HCT116 (cell line): ENCODE results near the gene PIWIL4. TPM values are rescaled to one million over a fixed set of nuclear protein-coding genes. Genes with fewer than 3 reads are reported as not detected.

ENCODE experiments used
- ATAC-seq: fragments of 200-7000 bp; cut with Tn5 transposase; 2 replicates; pipeline ENCODE4 v1.9.1; 2020; ENCODE audit warnings: mild to moderate bottlenecking, moderate library complexity
- BruUV-seq: library from RNA; stranded (reverse); fragments of 400-500 nt; replicated peaks from 2 replicates; lab custom pipeline; 2021; lab: Mats Ljungman, UMichigan
- CTCF ChIA-PET: fragments of 300-600 bp; sonication (Branson Sonifier 250); formaldehyde crosslinking; loops from one replicate; lab custom pipeline; 2021; ENCODE audit warnings: antibody characterized with exemption; lab: Charles Lee
- POLR2A ChIA-PET: fragments of 300-600, 350-600 bp; sonication (Branson Sonifier 250); formaldehyde crosslinking; loops from one replicate; lab custom pipeline; 2021; ENCODE audit warnings: antibody characterized with exemption; lab: Charles Lee
- RAD21 ChIA-PET, 2 experiments: fragments of 300-600 bp; sonication (Branson Sonifier 250); formaldehyde crosslinking; loops; one replicate each; lab custom pipeline; 2023; ENCODE audit warnings: low total read pairs in 2 of 2; ENCODE audit not compliant: uncharacterized antibody in 2 of 2, unreplicated experiment in 2 of 2, low non-redundant PET in 1 of 2; lab: Charles Lee
- DNase-seq: peaks from one replicate; pipeline ENCODE4 v3.0.0-alpha.2; 2010; ENCODE audit warnings: low read depth, low spot score
- H2AFZ ChIP-seq: fragments of 200-600 bp; shearing (Covaris generic), sonication (generic); 2 replicates; pipeline ENCODE4 v1.6.1; 2017; ENCODE audit warnings: low read depth, mixed run types, mixed read lengths, antibody characterized with exemption, low read length; ENCODE audit not compliant: poor library complexity, severe bottlenecking
- H3K27ac ChIP-seq: 2 replicates; pipeline ENCODE4 v1.5.1; 2012; ENCODE audit warnings: low read depth, low read length
- H3K27me3 ChIP-seq: fragments of 200-600 bp; sonication (generic); 2 replicates; pipeline ENCODE4 v1.6.1; 2016; ENCODE audit warnings: mixed run types, low read length, mixed read lengths; ENCODE audit not compliant: insufficient read depth
- H3K36me3 ChIP-seq, 2 experiments: fragments of 200-500 bp in 1 of 2; fragments of 200-600 bp in 1 of 2; sonication (Bioruptor generic) in 1 of 2; sonication (generic) in 1 of 2; 2 replicates each; pipeline versions ENCODE4 v1.5.1 to v1.6.1; 2014 to 2016; ENCODE audit warnings: low read length in 2 of 2, inconsistent platforms in 1 of 2, mixed read lengths in 1 of 2, mixed run types in 1 of 2; ENCODE audit not compliant: insufficient read depth in 2 of 2, control insufficient read depth in 1 of 2
- H3K4me1 ChIP-seq, 2 experiments: fragments of 200-600 bp in 1 of 2; sonication (generic) in 1 of 2; 2 replicates each; pipeline versions ENCODE4 v1.5.1 to v1.6.1; 2012 to 2017; ENCODE audit warnings: low read length in 2 of 2, inconsistent platforms in 1 of 2, mild to moderate bottlenecking in 1 of 2, mixed read lengths in 1 of 2, mixed run types in 1 of 2, moderate library complexity in 1 of 2; ENCODE audit not compliant: insufficient read depth in 2 of 2, control insufficient read depth in 1 of 2
- H3K4me2 ChIP-seq: fragments of 200-600 bp; sonication (generic); 2 replicates; pipeline ENCODE4 v1.6.1; 2017; ENCODE audit warnings: mixed run types, low read length, mixed read lengths
- H3K4me3 ChIP-seq, 2 experiments: fragments of 200-600 bp in 1 of 2; sonication (generic) in 1 of 2; replicated peaks in 1 of 2; 2 replicates each; pipeline ENCODE4 v1.5.1; 2011 to 2016; ENCODE audit warnings: low read length in 2 of 2, control low read depth in 1 of 2, low read depth in 1 of 2, mild to moderate bottlenecking in 1 of 2, mixed read lengths in 1 of 2, mixed run types in 1 of 2
- H3K79me2 ChIP-seq: fragments of 200-600 bp; sonication (generic); 2 replicates; pipeline ENCODE4 v1.6.1; 2017; ENCODE audit warnings: mild to moderate bottlenecking, mixed run types, low read length, moderate library complexity, mixed read lengths; ENCODE audit not compliant: insufficient read depth
- H3K9ac ChIP-seq: fragments of 200-600 bp; sonication (generic); 2 replicates; pipeline ENCODE4 v1.6.1; 2016; ENCODE audit warnings: low read length, mixed read lengths
- H3K9me2 ChIP-seq: fragments of 200-600 bp; sonication (generic), shearing (Covaris generic); 2 replicates; pipeline ENCODE4 v1.6.1; 2017; ENCODE audit warnings: mixed run types, mild to moderate bottlenecking, moderate library complexity; ENCODE audit not compliant: insufficient read depth
- H3K9me3 ChIP-seq, 2 experiments: fragments of 200-500 bp in 1 of 2; fragments of 200-600 bp in 1 of 2; sonication (Bioruptor generic) in 1 of 2; sonication (generic) in 1 of 2; 2 replicates each; pipeline ENCODE4 v1.6.1; 2014 to 2017; ENCODE audit warnings: low read length in 2 of 2, mixed read lengths in 2 of 2, inconsistent platforms in 1 of 2, low read depth in 1 of 2, mild to moderate bottlenecking in 1 of 2, mixed run types in 1 of 2, moderate library complexity in 1 of 2; ENCODE audit not compliant: control insufficient read depth in 1 of 2, insufficient read depth in 1 of 2
- H4K20me1 ChIP-seq: fragments of 200-600 bp; sonication (generic), shearing (Covaris generic); 2 replicates; pipeline ENCODE4 v1.6.1; 2017; ENCODE audit warnings: mixed run types, mild to moderate bottlenecking, moderate library complexity; ENCODE audit not compliant: insufficient read depth
- CBX3 ChIP-seq: IDR thresholded peaks from 2 replicates; pipeline ENCODE4 v1.6.1; 2012; ENCODE audit warnings: low read depth
- CEBPB ChIP-seq: IDR thresholded peaks from 2 replicates; pipeline ENCODE4 v1.6.1; 2012; ENCODE audit warnings: low read depth
- EGR1 ChIP-seq: IDR thresholded peaks from 2 replicates; pipeline ENCODE4 v1.6.1; 2012; ENCODE audit warnings: low read depth
- ELF1 ChIP-seq: IDR thresholded peaks from 2 replicates; pipeline ENCODE4 v1.6.1; 2012; ENCODE audit warnings: low read depth, borderline replicate concordance
- EZH2 ChIP-seq: fragments of 200-600 bp; sonication (generic); IDR thresholded peaks from 2 replicates; pipeline ENCODE4 v1.6.1; 2017; ENCODE audit warnings: antibody characterized with exemption, mixed run types
- EZH2phosphoT487 ChIP-seq: fragments of 200-600 bp; IDR thresholded peaks from 2 replicates; pipeline ENCODE4 v1.6.1; 2018; ENCODE audit warnings: antibody characterized with exemption, borderline replicate concordance
- FOSL1 ChIP-seq: IDR thresholded peaks from 2 replicates; pipeline ENCODE4 v1.6.1; 2012; ENCODE audit warnings: low read depth
- JUND ChIP-seq: IDR thresholded peaks from 2 replicates; pipeline ENCODE4 v1.6.1; 2012
- POLR2A ChIP-seq: IDR thresholded peaks from 2 replicates; pipeline ENCODE4 v1.7.0; 2011; ENCODE audit warnings: borderline replicate concordance; ENCODE audit not compliant: insufficient read depth, insufficient read length; ENCODE audit errors: extremely low read depth
- POLR2AphosphoS5 ChIP-seq: IDR thresholded peaks from 2 replicates; pipeline ENCODE4 v1.6.1; 2011; ENCODE audit warnings: mild to moderate bottlenecking, low read depth, low read length, moderate library complexity
- SIN3A ChIP-seq: IDR thresholded peaks from 2 replicates; pipeline ENCODE4 v1.6.1; 2012; ENCODE audit warnings: low read depth
- SP1 ChIP-seq: IDR thresholded peaks from 2 replicates; pipeline ENCODE4 v1.6.1; 2012; ENCODE audit warnings: low read depth
- SRF ChIP-seq: IDR thresholded peaks from 2 replicates; pipeline ENCODE4 v1.6.1; 2012; ENCODE audit warnings: low read depth
- TCF7L2 ChIP-seq: IDR thresholded peaks from 2 replicates; pipeline ENCODE4 v1.7.0; 2011; ENCODE audit warnings: borderline replicate concordance, inconsistent platforms; ENCODE audit not compliant: insufficient read depth, insufficient read length; ENCODE audit errors: extremely low read depth
- YY1 ChIP-seq: IDR thresholded peaks from 2 replicates; pipeline ENCODE4 v1.6.1; 2011; ENCODE audit warnings: low read length, low read depth, moderate library complexity, mild to moderate bottlenecking; ENCODE audit not compliant: insufficient replicate concordance; ENCODE audit errors: extremely low read depth
- ZFX ChIP-seq: fragments of 450-650 bp; IDR thresholded peaks from 2 replicates; pipeline ENCODE4 v1.6.1; 2017
- intact Hi-C: fragments of 100-400 bp; cut with micrococcal nuclease; formaldehyde crosslinking; loops from 2 replicates; pipeline ENCODE4 v1.10.0; 2022
- total RNA-seq: library from RNA; stranded (reverse); gene quantifications from one replicate; pipeline ENCODE4 v1.2.1, GENCODE V29; 2021; ENCODE audit not compliant: unreplicated experiment
- TF ChIP-seq, protein P1 (sequence below): IDR thresholded peaks from 2 replicates; pipeline ENCODE4 v1.6.1; 2012
- TF ChIP-seq, protein P2 (sequence below): IDR thresholded peaks from 2 replicates; pipeline ENCODE4 v1.6.1; 2011; ENCODE audit warnings: mild to moderate bottlenecking, low read length, moderate library complexity; ENCODE audit not compliant: insufficient replicate concordance; ENCODE audit errors: extremely low read depth
- TF ChIP-seq, protein P3 (sequence below): IDR thresholded peaks from 2 replicates; pipeline ENCODE4 v1.6.1; 2012; ENCODE audit warnings: low read depth
- TF ChIP-seq, protein P4 (sequence below), 3 experiments: fragments of 200-600 bp in 1 of 3; sonication (generic) in 1 of 3; IDR thresholded peaks in 2 of 3; conservative IDR thresholded peaks in 1 of 3; 2 replicates each; pipeline ENCODE4 v1.5.1; 2012 to 2017; ENCODE audit warnings: low read depth in 2 of 3, low read length in 2 of 3, antibody characterized with exemption in 1 of 3, borderline replicate concordance in 1 of 3, control low read depth in 1 of 3, mild to moderate bottlenecking in 1 of 3, mixed read lengths in 1 of 3, mixed run types in 1 of 3, moderate library complexity in 1 of 3; ENCODE audit not compliant: insufficient read depth in 1 of 3

Gene PIWIL4
- total RNA-seq, 1 experiment from 2014 or later = 0.34 TPM

DNA sequence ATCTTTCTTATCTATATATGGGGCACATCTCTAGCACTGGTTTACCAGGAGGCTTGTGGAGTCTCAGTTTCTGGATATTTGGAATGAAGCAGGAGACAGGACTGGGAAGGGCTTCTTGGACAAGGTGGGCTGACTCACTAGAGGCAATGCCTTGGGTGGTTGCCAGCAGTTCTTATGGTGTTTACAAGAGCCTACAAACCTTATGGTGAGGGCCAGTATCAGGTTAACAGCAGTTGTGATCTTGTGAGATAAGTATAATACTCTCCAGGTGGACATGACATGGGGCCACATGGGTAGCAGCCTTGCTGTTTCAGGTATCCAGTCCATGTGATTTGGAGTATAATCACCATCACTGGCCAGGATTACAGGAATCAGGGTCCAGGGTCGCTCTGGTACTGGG, 13.2 kb upstream of the PIWIL4 start:
- no TSS peak for BruUV-seq
- DNase-seq = no peak

More for the DNA sequence above, 13.2 kb upstream of the PIWIL4 start:
- Histone ChIP-seq H3K79me2 (no peaks in the 10 kb centered on the region), H3K4me3 (no peak overlapping the region), H3K9ac (no peak overlapping the region), H4K20me1 (no peaks in the 10 kb centered on the region), H3K9me3 (no peaks in the 10 kb centered on the region), H3K27me3 (no peaks in the 10 kb centered on the region), H3K27ac (no peak overlapping the region), H3K4me1 (no peaks in the 10 kb centered on the region), H3K4me2 (no peak overlapping the region), H3K36me3 (no peaks in the 10 kb centered on the region), H2AFZ (no peak overlapping the region), H3K9me2 (no peaks in the 10 kb centered on the region)
- POLR2A ChIA-PET = interaction anchor here (1.2 kb wide), 1 partner anchor 10 kb away, joined by 3 read pairs; the partner anchor contains the start of gene FUT4
- RAD21 ChIA-PET = no interaction called here
- CTCF ChIA-PET = no interaction called here
- ATAC-seq = no peak
- intact Hi-C loops = no loop called here
- TF ChIP-seq, protein P1, sequence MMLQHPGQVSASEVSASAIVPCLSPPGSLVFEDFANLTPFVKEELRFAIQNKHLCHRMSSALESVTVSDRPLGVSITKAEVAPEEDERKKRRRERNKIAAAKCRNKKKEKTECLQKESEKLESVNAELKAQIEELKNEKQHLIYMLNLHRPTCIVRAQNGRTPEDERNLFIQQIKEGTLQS = no peak
- TF ChIP-seq, protein P2, sequence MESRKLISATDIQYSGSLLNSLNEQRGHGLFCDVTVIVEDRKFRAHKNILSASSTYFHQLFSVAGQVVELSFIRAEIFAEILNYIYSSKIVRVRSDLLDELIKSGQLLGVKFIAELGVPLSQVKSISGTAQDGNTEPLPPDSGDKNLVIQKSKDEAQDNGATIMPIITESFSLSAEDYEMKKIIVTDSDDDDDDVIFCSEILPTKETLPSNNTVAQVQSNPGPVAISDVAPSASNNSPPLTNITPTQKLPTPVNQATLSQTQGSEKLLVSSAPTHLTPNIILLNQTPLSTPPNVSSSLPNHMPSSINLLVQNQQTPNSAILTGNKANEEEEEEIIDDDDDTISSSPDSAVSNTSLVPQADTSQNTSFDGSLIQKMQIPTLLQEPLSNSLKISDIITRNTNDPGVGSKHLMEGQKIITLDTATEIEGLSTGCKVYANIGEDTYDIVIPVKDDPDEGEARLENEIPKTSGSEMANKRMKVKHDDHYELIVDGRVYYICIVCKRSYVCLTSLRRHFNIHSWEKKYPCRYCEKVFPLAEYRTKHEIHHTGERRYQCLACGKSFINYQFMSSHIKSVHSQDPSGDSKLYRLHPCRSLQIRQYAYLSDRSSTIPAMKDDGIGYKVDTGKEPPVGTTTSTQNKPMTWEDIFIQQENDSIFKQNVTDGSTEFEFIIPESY = no peak
- TF ChIP-seq EZH2 = no peak
- TF ChIP-seq EGR1 = no peak
- no peak for TF ChIP-seq ZFX
- TF ChIP-seq SRF = no peak
- TF ChIP-seq, protein P3, sequence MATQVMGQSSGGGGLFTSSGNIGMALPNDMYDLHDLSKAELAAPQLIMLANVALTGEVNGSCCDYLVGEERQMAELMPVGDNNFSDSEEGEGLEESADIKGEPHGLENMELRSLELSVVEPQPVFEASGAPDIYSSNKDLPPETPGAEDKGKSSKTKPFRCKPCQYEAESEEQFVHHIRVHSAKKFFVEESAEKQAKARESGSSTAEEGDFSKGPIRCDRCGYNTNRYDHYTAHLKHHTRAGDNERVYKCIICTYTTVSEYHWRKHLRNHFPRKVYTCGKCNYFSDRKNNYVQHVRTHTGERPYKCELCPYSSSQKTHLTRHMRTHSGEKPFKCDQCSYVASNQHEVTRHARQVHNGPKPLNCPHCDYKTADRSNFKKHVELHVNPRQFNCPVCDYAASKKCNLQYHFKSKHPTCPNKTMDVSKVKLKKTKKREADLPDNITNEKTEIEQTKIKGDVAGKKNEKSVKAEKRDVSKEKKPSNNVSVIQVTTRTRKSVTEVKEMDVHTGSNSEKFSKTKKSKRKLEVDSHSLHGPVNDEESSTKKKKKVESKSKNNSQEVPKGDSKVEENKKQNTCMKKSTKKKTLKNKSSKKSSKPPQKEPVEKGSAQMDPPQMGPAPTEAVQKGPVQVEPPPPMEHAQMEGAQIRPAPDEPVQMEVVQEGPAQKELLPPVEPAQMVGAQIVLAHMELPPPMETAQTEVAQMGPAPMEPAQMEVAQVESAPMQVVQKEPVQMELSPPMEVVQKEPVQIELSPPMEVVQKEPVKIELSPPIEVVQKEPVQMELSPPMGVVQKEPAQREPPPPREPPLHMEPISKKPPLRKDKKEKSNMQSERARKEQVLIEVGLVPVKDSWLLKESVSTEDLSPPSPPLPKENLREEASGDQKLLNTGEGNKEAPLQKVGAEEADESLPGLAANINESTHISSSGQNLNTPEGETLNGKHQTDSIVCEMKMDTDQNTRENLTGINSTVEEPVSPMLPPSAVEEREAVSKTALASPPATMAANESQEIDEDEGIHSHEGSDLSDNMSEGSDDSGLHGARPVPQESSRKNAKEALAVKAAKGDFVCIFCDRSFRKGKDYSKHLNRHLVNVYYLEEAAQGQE = no peak
- TF ChIP-seq CEBPB = no peak
- TF ChIP-seq SIN3A = no peak
- no peak for TF ChIP-seq FOSL1
- no peak for TF ChIP-seq POLR2A
- no peak for TF ChIP-seq POLR2AphosphoS5
- TF ChIP-seq YY1 = no peak
- no peak for TF ChIP-seq JUND
- TF ChIP-seq ELF1 = no peak
- TF ChIP-seq EZH2phosphoT487 = no peak
- TF ChIP-seq TCF7L2 = no peak
- no peak for TF ChIP-seq SP1
- TF ChIP-seq, protein P4, sequence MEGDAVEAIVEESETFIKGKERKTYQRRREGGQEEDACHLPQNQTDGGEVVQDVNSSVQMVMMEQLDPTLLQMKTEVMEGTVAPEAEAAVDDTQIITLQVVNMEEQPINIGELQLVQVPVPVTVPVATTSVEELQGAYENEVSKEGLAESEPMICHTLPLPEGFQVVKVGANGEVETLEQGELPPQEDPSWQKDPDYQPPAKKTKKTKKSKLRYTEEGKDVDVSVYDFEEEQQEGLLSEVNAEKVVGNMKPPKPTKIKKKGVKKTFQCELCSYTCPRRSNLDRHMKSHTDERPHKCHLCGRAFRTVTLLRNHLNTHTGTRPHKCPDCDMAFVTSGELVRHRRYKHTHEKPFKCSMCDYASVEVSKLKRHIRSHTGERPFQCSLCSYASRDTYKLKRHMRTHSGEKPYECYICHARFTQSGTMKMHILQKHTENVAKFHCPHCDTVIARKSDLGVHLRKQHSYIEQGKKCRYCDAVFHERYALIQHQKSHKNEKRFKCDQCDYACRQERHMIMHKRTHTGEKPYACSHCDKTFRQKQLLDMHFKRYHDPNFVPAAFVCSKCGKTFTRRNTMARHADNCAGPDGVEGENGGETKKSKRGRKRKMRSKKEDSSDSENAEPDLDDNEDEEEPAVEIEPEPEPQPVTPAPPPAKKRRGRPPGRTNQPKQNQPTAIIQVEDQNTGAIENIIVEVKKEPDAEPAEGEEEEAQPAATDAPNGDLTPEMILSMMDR (IDR thresholded peaks at IDR 0.05 in 2 of 3, conservative IDR thresholded peaks at IDR 0.05 in 1 of 3; ENCODE audit: borderline replicate concordance in 1 of 3, insufficient read depth in 1 of 3, low read depth in 2 of 3, low read length in 2 of 3) = no peak
- no peak for TF ChIP-seq CBX3
- TF ChIP-seq, all 23 proteins: peak for 0
